LNCAP (cell line): ENCODE measurements around the gene TP53TG5.

ENCODE experiments used
- CTCF ChIP-seq: fragments of 450-650 bp; IDR thresholded peaks from 2 replicates; pipeline ENCODE4 v1.5.1; 2017; ENCODE audit warnings: mild to moderate bottlenecking

The TP53TG5 gene

GRCh38 chr20:45346291-45346718, 31.8 kb downstream of the TP53TG5 start:
- no peak for TF ChIP-seq CTCF

GRCh38 chr20:45345104-45345936, 32.8 kb downstream of the TP53TG5 start:
- no peak for TF ChIP-seq CTCF

- no peak for TF ChIP-seq CTCF
Measured at GRCh38 chr20:45344168-45344860, 33.8 kb downstream of the TP53TG5 start.

- TF ChIP-seq CTCF: no peak
Measured at GRCh38 chr20:45343532-45344167, 34.5 kb downstream of the TP53TG5 start.

- TF ChIP-seq CTCF: no peak
Measured at GRCh38 chr20:45342855-45343531, 35.1 kb downstream of the TP53TG5 start.

GRCh38 chr20:45341939-45342854, 35.9 kb downstream of the TP53TG5 start:
- TF ChIP-seq CTCF: no peak
